Islet precursor cell (in vitro differentiated cells): ENCODE data around the gene MAS1.

Experiments used
- DNase-seq: peaks from one replicate; pipeline ENCODE4 v3.0.0-alpha.2; 2018

The MAS1 gene

DNA sequence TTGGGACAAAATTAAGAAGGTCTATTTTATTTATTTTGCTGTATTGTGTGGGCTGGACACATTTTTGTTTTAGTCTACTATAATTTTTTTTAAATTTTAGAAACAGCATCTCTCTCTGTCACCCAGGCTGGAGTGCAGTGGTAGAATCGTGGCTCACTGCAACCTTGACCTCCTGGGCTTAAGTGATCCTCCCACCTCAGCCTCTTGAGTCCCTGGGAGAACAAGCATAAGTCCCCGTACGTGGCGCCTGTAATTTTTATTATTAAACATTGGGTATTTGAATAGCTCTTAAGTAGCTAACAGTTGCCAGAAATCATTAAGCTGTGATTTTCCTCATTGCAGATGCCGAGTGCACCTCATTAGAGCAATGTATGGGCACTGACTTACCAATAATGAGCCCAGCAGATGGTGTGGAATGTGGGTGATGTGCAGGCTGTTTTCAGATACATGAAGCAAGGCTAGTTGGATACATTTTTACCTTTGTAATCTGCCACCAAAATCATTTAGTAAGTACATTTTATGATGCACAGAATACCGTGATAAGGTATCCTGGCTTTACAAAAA is 10.3 kb upstream of the MAS1 start:
- peak; percentile 17 for DNase-seq

GRCh38 chr6:159884720-159885119 is 6.1 kb upstream of the MAS1 start:
- DNase-seq = peak; percentile 10

GRCh38 chr6:159886270-159886669 is 4.5 kb upstream of the MAS1 start:
- no peak for DNase-seq

GRCh38 chr6:159887146-159887545 is 3.6 kb upstream of the MAS1 start:
- DNase-seq = peak; percentile 64

GRCh38 chr6:159887761-159888160 is 3.0 kb upstream of the MAS1 start:
- DNase-seq = peak; percentile 88

DNA sequence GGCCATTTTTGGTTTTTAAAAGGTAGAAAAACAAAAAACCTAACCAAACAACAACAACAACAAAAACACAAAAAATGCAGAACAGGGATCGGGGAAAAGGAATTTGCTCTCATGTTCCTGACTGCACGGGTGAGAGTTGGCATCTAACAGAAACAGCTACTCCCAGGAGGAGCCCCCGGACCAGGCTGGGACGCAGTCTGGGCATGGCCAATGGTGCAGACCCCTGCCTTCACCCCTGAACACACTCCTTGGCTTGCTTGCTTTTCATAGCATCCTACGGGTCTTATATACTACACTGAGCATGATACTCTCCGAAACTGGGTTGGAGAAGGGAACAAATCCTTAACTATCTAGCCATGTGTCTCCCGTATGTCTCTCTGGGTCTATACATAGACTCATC is 587 bp upstream of the MAS1 start:
- DNase-seq = peak; percentile 16

DNA sequence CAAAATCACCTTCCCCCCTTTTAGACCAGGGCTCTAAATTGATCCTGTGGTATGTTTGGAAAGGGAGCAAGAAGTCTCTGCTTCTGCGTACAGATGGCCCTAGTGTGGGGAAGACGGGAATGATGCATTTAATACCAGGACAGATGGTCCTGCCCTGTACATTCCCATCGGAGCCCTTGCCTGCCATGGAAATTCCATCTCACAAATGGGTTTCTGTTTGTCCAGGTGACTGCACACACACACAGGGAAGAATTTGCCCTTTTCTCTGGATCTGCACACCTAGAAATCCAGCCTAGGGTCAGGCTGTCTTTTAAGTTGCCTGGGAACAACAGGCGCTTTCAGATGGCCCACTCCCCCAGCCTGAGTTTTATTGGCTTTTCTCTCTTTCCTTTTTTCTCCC is 1.3 kb downstream of the MAS1 start:
- peak; percentile 57 for DNase-seq

- peak; percentile 34 for DNase-seq
Measured at GRCh38 chr6:159893064-159893463, 2.3 kb downstream of the MAS1 start.

DNA sequence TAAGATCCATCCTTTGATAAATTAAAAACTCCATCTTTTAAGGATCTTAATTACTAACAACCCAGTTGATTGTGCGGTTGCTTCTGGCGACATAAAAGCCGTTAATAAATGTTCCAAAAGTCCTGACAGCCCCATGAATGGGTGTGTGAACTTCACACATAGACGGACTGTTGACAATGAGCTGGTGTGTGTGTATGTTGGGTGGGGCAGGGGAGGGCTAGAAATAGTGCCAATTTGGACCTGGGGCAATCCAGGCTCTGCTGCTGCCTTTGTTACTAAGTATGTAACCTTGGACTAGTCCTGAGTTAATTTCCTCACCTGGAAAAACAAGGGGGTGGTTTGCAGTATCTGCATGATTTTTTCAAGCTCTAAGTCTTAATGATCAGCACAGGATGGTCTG is 4.2 kb downstream of the MAS1 start:
- DNase-seq = no peak

DNA sequence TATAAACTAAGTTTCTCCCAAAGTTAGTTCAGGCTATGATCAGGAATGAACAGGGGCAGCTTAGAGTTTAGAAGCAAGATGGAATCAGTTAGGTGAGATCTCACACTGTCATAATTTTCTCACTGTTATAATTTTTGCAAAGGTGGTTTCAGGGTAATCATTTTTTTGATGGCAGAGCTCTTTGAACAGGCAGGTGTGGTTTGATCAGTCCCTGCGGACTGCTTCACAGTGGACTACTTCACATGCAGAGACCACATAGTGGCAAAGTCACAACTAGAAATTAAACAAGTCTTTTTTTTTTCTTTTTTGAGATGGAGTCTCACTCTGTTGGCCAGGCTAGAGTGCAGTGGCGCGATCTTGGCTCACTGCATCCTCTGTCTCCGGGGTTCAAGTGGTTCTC is 6.8 kb downstream of the MAS1 start:
- no peak for DNase-seq

DNA sequence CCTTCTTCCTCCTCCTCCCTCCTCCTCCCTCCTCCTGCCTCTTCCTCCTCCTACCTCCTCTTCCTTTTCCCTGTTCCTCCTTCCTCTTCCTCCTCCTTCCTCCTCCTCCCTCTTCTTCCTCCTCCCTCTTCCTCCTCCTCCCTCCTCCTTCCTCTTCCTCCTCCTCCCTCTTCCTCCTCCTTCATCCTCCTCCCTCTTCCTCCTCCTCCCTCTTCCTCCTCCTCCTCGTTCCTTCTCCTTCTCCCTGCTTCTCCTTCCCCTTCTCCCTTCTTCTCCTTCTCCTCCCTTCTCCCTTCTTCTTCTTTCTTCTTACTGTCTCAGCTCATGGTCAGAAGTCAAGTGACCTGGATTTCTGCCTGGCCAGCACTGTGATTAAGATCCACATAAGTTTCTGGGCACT is 7.7 kb downstream of the MAS1 start:
- no peak for DNase-seq

DNA sequence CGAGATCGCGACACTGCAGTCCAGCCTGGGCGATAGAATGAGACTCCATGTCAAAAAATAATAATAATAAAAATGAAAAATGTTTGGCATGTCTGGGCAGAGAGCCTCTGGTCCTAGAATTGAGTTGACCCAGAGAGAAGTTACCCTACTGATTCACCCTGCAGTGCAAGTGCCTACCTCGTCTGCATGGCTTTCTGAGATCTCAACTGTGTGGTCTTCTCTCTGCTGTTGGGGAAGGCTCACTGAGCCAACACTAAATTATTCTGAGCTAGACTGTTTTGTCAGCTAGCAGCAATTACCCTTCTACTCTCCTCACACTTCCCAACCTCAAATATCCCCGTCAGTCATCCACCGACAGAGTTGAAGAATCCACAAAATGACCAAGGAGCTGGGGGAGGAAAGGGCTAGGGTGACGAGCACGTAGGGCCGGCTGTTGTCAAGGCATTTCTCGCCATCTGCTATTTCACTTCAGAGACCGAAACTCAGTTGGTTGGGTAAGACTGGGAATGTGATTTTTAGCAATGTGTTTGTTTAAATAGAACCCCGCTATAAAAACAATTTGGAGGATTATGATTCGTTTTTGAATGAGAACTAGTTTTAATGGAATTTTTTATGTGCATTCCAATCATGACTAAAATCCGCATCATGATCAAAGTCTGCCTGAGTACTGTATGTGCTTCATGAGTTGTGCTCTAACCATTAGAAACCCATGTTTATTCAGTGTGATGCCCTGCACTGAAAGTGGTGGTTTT is 9.4 kb downstream of the MAS1 start:
- peak; percentile 46 for DNase-seq

- no peak for DNase-seq
Measured at GRCh38 chr6:159902620-159903019, 11.8 kb downstream of the MAS1 start.

GRCh38 chr6:159904497-159904911 is 13.7 kb downstream of the MAS1 start:
- no peak for DNase-seq

- no peak for DNase-seq
Measured at GRCh38 chr6:159906400-159906799, 15.6 kb downstream of the MAS1 start.

GRCh38 chr6:159908535-159908934 is 17.7 kb downstream of the MAS1 start:
- DNase-seq = no peak

DNA sequence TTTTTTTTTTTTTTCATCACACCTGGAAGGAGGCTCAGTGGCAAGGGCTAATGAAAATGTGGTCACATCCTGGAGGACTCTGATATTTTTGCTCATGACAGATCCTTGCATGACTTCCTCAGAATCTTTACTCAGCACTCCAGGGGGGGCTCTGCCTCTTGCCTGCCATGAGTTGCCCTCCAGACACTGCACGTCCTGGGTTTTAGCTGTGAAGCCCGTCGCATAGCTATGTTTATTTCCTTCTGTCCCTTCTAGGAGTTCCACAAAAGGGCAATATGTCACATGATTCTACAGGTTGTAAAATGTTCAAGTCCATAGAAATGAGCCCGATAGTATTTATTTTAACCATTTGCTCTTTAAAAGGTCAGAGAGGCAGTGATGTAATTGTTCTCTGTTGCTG is 18.2 kb downstream of the MAS1 start:
- no peak for DNase-seq

DNA sequence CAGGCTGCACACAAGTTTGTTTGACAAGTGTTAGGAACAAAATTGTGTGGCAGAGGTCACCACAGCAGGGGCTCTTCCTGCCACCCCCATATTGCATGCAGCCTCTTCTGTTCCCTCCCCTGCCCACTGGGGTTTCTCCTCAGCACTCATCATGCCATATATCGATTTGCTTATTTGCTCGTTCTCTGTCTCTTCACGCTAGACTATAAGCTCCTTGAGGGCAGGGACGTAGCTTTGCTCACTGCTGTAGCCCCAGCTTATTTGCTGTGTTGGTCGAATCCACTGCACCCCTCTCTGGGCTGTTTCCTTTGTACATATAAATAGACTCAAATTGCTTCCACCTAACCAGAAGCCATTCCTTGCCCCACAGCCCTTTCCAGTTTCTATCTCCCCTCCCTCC is 19.6 kb downstream of the MAS1 start:
- DNase-seq = no peak

- DNase-seq = no peak
Measured at GRCh38 chr6:159913375-159913774, 22.6 kb downstream of the MAS1 start.

DNA sequence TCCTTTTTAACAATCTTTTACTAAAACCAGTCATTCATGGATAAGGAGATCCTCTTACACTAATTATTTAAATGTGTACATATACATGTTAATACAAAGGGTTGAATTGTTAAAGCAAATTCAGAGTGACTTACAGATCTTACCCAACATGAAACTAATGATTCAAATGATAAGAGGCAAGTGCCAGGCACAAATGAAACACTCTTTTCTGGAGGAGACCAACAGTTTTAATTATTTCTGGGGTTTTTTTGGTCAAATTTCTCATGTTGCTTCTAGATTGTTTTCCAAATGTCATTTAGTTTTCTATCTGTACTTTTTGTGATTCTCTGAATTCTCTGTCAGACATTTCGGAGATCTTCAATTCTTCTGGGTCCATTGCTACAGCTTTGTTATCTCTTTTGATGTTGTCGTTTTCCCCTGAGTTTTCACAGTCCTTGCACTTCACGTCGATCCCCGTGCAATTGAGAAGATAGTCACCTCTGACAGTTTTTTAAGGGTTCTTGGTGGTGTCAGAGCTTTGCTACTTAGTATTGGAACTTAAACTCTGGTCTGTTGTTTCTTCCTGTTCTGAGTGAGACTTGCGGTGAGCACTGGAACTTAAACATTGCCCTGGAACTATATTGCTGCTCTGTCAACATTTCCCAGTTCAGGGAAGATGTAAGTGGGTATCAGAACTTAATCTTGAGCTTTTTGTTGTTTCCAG is 23.2 kb downstream of the MAS1 start:
- no peak for DNase-seq

DNA sequence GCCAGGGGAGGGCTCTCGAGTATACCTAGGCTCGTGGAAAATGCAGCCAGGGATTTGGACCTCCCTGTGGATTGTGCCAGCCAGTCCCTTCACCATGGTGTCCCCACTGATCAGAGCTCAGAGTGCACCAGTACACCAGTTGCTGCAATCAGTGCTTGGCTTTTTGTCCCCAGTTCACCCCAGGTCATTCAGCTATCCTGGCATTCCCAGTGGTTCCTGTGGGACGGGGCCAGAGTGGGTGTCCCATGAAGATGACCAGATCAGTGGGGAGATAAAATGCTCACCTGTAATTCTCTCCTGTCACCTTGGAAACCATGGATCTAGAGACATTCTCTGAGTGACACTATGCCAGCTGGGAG is 23.8 kb downstream of the MAS1 start:
- DNase-seq = no peak

GRCh38 chr6:159915397-159915796 is 24.6 kb downstream of the MAS1 start:
- no peak for DNase-seq

DNA sequence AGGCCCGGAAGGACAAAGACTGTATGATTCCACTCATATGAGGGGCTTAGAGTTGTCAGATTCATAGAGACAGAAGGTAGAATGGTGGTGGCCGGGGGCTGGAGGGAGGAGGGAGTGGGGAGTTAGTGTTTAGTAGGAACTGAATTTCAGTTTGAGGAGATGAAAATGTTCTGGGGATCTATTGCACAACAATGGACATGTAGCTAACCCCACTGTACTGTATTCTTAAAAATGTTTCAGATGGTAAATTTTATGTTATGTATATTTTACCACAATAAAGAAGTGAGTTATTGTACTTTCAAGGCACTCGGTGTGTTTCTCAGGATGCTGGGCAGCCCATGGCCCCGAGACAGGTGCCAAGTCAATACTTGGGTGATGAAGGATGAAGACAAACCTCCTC is 25.4 kb downstream of the MAS1 start:
- no peak for DNase-seq

DNA sequence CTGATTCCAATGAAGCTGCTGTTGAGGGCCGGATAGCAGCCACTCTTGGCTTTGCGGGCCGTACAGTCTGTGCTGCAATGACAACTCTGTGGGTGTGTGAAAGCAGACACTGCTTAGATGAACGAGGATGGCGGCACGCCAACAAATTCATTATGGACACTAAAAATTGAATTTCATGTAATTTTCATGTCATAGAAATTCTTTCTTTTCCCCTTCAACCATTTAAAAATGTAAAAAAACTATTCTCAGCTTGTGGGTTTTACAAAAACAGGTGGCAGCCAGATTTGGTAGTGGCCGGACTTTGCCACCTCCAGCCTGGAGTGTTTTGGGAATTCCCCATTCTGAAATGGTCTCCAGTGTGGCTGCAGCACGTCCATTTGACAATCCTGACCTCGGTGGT is 26.0 kb downstream of the MAS1 start:
- no peak for DNase-seq
